ENCODE data around the gene LRRK2. TPM values are rescaled to one million over a fixed set of nuclear protein-coding genes. Genes with fewer than 3 reads are reported as not detected.
"Not testable (repeated sequence)": the region's sequence is repeated elsewhere in the genome, so short reads cannot be mapped to it uniquely, and the experiment has no call there.

Gene LRRK2
- total RNA-seq, 1 experiment from 2014 or later, result 0.26 TPM

DNA sequence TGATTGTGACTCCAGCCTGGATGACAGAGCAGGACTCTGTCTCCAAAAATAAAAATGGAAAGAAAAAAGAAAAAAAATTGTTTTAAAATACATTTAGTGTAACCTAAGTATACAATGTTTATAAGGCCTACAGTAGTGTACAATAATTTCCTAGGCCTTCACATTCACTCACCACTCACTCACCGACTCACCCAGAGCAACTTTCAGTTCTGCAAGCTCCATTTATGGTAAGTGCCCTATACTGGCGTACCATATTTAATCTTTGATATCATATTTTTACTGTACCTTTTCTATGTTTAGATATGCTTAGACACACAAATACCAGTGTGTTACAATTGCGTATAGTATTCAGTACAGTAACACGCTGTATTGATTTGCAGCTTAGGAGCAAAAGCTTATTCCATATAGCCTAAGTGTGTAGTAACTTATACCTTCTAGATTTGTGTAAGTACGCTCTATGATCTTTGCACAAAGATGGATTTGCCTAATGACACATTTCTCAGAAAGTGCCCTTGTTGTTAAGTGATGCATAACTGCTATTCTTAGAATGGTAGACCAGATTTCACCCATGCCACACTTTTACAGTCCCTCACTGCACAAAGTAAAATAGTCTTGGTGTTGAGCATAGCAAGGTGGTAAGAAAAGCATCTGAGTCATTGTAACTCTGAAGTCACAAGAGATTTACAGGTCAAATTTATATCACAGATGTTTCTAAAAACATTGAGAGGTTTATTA lies 151.9 kb downstream of the LRRK2 start:
- no peak for TF ChIP-seq EZH2 (IDR thresholded peaks at IDR 0.05; ENCODE audit: low read depth)
- TF ChIP-seq, protein P1, sequence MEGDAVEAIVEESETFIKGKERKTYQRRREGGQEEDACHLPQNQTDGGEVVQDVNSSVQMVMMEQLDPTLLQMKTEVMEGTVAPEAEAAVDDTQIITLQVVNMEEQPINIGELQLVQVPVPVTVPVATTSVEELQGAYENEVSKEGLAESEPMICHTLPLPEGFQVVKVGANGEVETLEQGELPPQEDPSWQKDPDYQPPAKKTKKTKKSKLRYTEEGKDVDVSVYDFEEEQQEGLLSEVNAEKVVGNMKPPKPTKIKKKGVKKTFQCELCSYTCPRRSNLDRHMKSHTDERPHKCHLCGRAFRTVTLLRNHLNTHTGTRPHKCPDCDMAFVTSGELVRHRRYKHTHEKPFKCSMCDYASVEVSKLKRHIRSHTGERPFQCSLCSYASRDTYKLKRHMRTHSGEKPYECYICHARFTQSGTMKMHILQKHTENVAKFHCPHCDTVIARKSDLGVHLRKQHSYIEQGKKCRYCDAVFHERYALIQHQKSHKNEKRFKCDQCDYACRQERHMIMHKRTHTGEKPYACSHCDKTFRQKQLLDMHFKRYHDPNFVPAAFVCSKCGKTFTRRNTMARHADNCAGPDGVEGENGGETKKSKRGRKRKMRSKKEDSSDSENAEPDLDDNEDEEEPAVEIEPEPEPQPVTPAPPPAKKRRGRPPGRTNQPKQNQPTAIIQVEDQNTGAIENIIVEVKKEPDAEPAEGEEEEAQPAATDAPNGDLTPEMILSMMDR (conservative IDR thresholded peaks at IDR 0.05), result no peak
- intact Hi-C loops (cut with micrococcal nuclease; ENCODE audit: unreplicated experiment), result no loop called here
- Histone ChIP-seq H2AFZ (no peak overlapping the region), H3K36me3 (ENCODE audit: low read depth) (no peaks in the 10 kb centered on the region), H3K9me2 (ENCODE audit: insufficient read depth) (no peaks in the 10 kb centered on the region), H3K9me3 (ENCODE audit: insufficient read depth, low read depth) (no peaks in the 10 kb centered on the region), H4K20me1 (ENCODE audit: insufficient read depth) (no peaks in the 10 kb centered on the region), H3K79me2 (ENCODE audit: low read depth) (no peaks in the 10 kb centered on the region), H3K27me3 (ENCODE audit: insufficient read depth, low read depth) (no peaks in the 10 kb centered on the region), H3F3A (ENCODE audit: insufficient read depth, low read depth) (no peaks in the 10 kb centered on the region), H3K4me2 (no peak overlapping the region), H3K27ac (no peak overlapping the region), H3K4me3 (no peak overlapping the region), H3K4me1 (replicated peaks; ENCODE audit: insufficient read depth) (no peaks in the 10 kb centered on the region)
- DNase-seq, result no peak
- CTCF ChIA-PET, result no interaction called here
- POLR2A ChIA-PET (ENCODE audit: unreplicated experiment), result interaction anchor here (0.5 to 0.7 kb wide), 2 partner anchors 12 to 307 kb away, joined by 3 to 12 read pairs; no protein-coding TSS in a partner anchor
- BruUV-seq (replicated peaks), result no TSS peak

DNA sequence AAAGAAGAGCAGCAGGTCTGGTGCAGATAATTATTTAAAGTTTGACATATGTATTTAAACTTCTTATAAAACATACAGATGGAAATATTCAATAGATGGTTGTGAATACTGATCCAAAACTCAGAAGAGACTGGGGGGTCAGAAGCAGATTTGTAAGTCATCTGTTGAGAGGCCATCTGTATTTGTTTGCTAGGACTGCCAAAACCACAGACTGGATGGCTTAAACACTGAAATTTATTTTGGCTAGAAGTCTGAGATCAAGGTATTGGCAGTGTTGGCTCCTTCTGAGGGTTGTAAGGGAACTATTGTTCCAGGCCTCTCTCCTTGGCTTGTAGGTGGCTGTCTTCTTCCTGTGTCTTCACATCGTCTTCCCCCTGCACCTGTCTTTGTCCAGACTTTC lies 153.9 kb downstream of the LRRK2 start:
- DNase-seq, result no peak
- ChIA-PET CTCF (no interaction called here), POLR2A (ENCODE audit: unreplicated experiment) (no interaction called here)
- BruUV-seq (replicated peaks), result no TSS peak
- Histone ChIP-seq H4K20me1 (ENCODE audit: insufficient read depth) (no peaks in the 10 kb centered on the region), H3K27me3 (ENCODE audit: insufficient read depth, low read depth) (no peaks in the 10 kb centered on the region), H3K36me3 (ENCODE audit: low read depth) (no peaks in the 10 kb centered on the region), H3F3A (ENCODE audit: insufficient read depth, low read depth) (no peaks in the 10 kb centered on the region), H3K9me3 (ENCODE audit: insufficient read depth, low read depth) (no peaks in the 10 kb centered on the region), H3K27ac (no peak overlapping the region), H2AFZ (no peak overlapping the region), H3K9me2 (ENCODE audit: insufficient read depth) (no peaks in the 10 kb centered on the region), H3K4me2 (no peak overlapping the region), H3K79me2 (ENCODE audit: low read depth) (no peaks in the 10 kb centered on the region), H3K4me1 (replicated peaks; ENCODE audit: insufficient read depth) (no peaks in the 10 kb centered on the region), H3K4me3 (no peak overlapping the region)
- TF ChIP-seq, protein P1 (conservative IDR thresholded peaks at IDR 0.05), result no peak
- no peak for TF ChIP-seq EZH2 (IDR thresholded peaks at IDR 0.05; ENCODE audit: low read depth)
- intact Hi-C loops (cut with micrococcal nuclease; ENCODE audit: unreplicated experiment), result no loop called here

DNA sequence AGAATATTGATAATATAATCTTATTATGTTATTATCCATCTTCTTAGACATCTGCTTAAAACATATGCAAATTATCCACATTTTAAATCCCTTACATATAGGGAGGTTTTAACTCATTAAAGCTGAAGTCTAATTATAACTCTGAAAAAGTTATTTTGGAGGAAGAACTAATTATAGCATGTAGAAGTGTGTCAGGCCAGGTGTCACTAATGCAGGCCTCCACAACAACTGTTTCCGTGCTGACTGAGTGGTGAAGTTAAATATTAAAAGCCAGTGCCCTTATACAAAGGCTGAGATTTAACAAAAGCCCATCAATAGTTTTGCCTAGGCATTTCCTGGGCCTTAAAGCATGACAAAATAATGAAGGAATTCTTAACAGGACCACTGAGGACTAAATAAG lies 157.4 kb downstream of the LRRK2 start:
- H2AFZ ChIP-seq, result no peak overlapping the region
- CTCF ChIA-PET, result no interaction called here
- no peak overlapping the region for H3K27ac ChIP-seq
- H3K4me1 ChIP-seq (replicated peaks; ENCODE audit: insufficient read depth), result peaks cover 8% of the 10 kb centered on the region
- no peaks in the 10 kb centered on the region for H4K20me1 ChIP-seq (ENCODE audit: insufficient read depth)
- intact Hi-C loops (cut with micrococcal nuclease; ENCODE audit: unreplicated experiment), result no loop called here
- peaks cover 6% of the 10 kb centered on the region; the same call in 1 of the 2 replicates for H3F3A ChIP-seq (ENCODE audit: insufficient read depth, low read depth)
- H3K79me2 ChIP-seq (ENCODE audit: low read depth), result no peaks in the 10 kb centered on the region
- DNase-seq, result no peak
- no peaks in the 10 kb centered on the region; the same call in 1 of the 2 replicates for H3K9me3 ChIP-seq (ENCODE audit: insufficient read depth, low read depth)
- H3K36me3 ChIP-seq (ENCODE audit: low read depth), result no peaks in the 10 kb centered on the region
- no peak overlapping the region for H3K4me3 ChIP-seq
- POLR2A ChIA-PET (ENCODE audit: unreplicated experiment), result no interaction called here
- no peak overlapping the region for H3K4me2 ChIP-seq
- H3K27me3 ChIP-seq (ENCODE audit: insufficient read depth, low read depth), result no peaks in the 10 kb centered on the region
- no peaks in the 10 kb centered on the region for H3K9me2 ChIP-seq (ENCODE audit: insufficient read depth)
- no TSS peak for BruUV-seq (replicated peaks)
- no peak for TF ChIP-seq EZH2 (IDR thresholded peaks at IDR 0.05; ENCODE audit: low read depth)
- TF ChIP-seq, protein P1 (conservative IDR thresholded peaks at IDR 0.05), result no peak

DNA sequence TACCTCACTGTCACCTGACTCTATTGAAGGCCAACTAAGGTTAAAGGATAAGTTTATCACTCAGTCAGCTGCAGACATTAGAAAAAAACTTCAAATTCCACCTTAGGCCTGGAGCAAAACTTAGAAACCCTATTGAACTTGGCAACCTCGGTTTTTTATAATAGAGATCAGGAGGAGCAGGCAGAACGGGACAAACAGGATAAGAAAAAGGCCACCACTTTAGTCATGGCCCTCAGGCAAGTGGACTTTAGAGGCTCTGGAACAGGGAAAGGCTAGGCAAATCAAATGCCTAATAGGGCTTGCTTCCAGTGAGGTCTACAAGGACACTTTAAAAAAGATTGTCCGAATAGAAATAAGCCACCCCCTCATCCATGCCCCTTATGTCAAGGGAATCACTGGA lies 162.5 kb downstream of the LRRK2 start:
- H3K9me3 ChIP-seq (ENCODE audit: insufficient read depth, low read depth); intact Hi-C loops (cut with micrococcal nuclease; ENCODE audit: unreplicated experiment); H3K27ac ChIP-seq; H3K79me2 ChIP-seq (ENCODE audit: low read depth); BruUV-seq (replicated peaks); H3K9me2 ChIP-seq (ENCODE audit: insufficient read depth); H2AFZ ChIP-seq; H4K20me1 ChIP-seq (ENCODE audit: insufficient read depth); H3K36me3 ChIP-seq (ENCODE audit: low read depth); CTCF ChIA-PET; H3K27me3 ChIP-seq (ENCODE audit: insufficient read depth, low read depth); POLR2A ChIA-PET (ENCODE audit: unreplicated experiment); H3K4me3 ChIP-seq: not testable (repeated sequence)
- Histone ChIP-seq H3F3A (ENCODE audit: insufficient read depth, low read depth) (peaks cover 12% of the 10 kb centered on the region; the same call in 1 of the 2 replicates), H3K4me1 (replicated peaks; ENCODE audit: insufficient read depth) (peaks cover 32% of the 10 kb centered on the region), H3K4me2 (peak overlapping the region; percentile 47)
- DNase-seq, result peak; percentile 60 to 80
